DMS153 (cell line): Measurements from ENCODE around the gene UBE2E1.

Experiments used
- DNase-seq: peaks from one replicate; lab custom pipeline; 2025; lab: John Stamatoyannopoulos, UW

UBE2E1 gene

DNA sequence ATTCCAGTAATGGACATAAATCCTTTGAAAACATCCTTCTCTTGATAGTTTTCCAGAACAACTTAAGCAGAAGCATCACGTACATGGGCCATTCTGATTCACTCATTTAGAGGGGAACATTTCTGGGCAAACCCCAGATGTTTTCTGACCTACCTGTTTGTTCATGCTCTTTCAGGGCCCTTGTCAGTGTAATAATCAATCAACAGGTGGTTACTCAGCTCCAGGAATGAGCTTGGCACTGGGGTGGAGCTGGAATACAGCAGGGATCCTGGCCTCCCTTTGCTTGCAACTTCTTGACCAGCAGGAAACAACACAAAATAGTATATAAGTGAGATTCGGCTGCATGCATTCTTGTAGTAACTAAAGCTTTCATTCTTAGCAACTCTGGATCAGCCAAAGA, 9.2 kb upstream of the UBE2E1 start:
- no peak for DNase-seq

DNA sequence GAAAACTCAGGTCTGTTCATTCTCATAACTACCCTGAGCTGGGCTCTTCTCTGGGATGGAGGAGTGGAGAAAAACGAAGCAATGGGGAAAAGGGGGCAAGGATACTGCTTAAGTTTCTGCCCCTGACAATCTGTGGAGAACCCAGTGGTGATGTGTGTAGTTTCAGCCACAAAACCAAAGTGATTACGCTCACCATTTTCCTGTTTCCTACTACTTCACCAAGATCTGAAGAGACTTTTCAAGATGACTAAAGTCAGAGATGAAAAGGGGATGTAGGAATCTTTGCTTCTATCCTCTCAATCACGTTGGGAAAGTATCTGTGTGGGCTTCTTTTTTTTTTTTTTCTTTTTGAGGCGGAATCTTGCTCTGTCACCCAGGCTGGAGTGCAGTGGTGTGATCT, 8.3 kb upstream of the UBE2E1 start:
- DNase-seq: no peak

DNA sequence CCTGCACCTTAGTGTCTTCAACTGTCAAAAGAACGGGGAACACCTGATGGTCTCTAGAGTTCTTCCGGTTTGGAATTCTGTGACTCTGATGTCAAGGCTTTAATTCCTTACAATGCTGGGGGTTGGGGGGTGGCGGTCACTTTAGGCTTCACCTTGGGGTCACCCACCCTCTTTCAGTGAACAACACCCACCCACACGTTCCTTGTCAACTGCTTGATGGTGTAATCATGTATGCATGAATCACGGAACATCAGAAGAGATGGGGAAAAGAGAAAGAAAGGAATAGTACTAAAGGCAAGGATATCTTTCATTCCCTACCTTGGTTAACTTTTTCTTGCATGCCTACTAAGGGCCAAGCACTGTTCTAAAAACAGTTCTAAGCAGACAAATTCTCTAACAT, 7.3 kb upstream of the UBE2E1 start:
- no peak for DNase-seq

DNA sequence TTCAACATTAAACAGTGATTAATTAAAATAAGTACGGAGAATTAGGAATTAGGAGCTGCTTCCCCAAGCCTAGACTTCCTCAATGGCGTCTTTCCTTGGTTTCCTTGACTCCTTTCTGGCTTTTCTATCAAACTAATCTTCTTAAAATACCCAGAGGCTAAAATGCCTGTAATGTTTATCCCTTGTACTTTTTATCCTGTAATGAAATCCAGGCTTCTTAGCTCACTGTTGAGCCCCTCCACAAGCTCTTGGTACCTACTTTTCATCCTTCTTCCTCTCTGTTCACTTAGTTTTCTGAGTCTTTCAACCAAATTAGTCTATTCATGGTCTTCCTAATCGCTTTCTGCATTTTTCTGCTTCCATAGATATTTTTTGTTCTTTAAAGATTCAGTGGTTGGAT, 6.9 kb upstream of the UBE2E1 start:
- no peak for DNase-seq

DNA sequence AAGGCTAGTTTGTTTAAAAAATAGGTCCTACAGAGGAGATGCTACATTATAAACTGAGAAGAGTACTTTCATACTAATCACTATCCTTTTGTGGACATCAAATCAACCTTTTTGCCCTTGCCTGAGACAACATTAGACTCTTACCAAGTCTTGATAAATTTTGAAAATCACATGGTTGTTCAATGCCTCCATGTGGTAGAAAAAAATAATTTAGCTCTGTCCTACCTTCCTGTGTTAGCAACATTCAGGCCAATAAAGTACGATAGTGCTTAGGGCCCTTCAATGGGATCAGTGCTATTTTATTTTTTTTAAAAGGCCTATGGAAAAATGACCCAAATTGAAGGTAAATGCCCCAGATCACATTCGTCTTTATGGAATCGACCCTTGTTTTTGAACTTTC, 5.0 kb upstream of the UBE2E1 start:
- no peak for DNase-seq

DNA sequence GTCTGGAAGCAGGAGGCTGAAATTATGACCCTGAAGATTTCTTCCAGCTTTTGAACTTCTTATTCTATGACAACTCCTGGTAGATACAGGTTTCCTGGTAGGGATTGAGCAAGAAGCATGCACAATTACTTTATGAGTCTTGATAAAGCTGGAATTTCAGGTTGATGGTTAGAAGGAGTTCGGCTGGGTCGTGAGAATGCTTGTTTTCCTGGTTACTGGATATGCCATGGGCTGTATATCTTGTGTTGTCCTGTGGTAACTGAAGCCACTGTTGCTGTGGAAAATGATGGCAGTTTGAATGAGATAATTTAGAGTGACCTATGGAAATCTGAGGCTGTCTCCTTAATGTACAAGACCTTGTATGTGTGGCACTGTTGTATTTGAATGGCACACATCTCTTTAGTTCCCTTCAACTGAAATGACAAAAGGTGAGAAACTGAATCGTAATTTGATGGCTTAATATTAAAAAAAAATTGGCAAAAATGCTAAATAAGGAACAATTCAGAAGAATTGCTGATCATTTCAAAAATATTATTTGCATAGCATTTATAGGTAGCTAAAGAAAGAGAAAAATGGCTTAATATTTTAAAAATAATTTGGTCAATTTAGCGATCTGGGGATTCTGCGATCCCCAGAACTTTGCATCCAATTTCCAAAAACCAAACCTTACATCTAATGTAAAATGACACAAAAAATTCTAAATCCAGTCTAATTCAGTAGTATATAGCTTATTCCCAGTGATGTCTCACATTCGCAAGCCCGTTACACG, 1.1 kb upstream of the UBE2E1 start:
- DNase-seq: no peak

DNA sequence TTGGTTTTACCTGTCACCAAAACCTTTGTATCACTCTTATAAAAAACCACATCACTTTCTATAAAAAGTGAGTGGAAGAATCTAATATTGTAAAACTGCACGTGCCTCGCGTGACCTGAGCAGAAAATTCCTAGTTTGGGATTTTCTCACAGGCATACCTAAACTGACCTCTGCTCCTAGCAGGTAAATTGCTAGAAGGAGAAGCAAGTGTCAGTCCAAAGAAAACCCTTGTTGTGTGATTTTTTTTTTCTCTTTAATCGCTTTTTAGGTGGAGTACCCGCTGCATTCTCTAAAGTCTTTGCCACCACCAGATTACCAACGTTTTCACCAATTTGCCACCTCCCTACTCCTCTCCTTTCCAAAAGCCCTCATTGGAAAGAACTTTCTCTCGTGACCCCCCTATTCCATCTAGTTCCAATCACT, 534 bp upstream of the UBE2E1 start:
- DNase-seq: no peak

DNA sequence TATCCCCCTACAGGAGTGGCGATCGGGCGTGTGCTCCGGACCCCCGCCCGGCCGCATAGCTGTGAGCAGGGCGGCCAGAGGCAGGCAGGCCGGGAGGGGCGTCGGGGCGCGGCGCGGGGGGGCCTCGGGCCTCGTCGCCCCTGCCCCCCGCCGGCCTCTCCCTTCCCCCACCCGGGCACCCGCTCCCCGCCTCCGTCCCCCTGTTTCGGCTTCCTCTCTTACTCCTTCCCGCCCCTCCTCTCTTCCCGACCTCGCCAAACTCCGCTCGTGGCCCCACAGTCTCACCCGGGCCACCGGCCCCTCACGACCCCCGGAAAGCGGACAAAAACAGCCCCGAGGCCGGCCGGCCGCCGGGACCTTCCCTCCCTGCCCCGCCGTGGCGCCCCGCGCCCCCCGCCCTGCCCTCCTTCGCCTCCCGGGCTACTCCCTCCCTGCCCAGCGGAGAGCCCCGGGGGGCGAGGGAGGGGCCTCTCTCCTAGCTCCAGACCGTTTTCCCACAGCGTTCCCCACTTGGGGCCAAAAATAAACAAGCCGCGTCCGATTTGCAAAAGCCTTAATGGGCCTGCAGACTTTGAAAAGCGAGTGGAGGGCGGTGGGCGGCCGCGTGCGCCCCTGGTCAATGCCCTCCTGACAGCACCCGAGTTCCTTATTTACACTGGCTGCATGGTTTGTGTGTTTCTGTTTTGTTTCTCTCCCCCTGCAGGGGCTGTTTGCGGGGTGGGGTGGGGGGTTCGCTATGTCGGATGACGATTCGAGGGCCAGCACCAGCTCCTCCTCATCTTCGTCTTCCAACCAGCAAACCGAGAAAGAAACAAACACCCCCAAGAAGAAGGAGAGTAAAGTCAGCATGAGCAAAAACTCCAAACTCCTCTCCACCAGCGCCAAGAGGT, 1.0 kb downstream of the UBE2E1 start:
- no peak for DNase-seq

DNA sequence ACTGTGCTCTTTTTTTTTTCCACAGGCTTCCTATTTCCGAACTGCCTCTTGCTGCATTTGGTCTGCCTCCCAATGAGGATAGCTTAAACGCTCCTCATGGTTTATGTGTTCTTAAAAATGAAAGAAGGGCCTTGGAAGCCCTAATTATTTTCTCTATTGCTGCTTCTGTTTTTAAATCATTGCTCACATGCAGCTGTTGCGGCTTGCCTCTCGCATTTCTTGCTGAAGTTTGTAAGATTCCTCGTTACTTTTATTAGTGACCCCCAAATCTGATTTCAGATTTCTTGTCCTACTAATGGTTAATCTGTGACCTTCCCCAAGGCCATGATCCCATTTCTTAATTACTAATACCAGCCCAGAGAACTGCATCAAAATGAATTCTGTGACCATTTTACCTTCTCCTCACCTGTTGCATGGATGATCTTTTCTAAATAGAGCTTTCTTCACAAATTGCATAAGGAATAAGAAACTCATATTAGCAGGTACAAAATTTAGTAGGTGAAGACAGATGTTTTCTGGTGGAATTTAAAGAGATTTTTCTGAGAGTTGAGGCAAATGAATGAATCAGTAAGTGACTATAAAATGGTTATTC, 1.8 kb downstream of the UBE2E1 start:
- DNase-seq: no peak

DNA sequence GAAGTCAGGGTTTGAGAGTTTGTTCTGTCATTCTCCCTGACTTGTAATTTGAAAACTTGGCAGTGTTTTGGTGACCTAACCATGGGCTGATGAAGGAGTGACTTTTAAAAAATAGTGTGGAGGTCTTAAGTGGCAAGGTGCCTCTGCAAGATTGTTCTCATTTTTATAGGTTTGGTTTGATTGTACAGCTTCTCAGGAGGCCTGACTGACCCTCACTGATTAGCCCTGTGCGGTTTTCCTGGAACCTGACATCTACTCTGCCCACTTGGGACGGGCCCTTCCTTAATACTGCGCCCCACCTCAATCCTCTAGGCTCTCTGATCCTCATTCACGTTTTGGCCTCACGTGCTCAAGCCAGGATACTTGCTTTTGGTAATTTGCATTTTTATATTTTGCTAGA, 2.8 kb downstream of the UBE2E1 start:
- DNase-seq: no peak

DNA sequence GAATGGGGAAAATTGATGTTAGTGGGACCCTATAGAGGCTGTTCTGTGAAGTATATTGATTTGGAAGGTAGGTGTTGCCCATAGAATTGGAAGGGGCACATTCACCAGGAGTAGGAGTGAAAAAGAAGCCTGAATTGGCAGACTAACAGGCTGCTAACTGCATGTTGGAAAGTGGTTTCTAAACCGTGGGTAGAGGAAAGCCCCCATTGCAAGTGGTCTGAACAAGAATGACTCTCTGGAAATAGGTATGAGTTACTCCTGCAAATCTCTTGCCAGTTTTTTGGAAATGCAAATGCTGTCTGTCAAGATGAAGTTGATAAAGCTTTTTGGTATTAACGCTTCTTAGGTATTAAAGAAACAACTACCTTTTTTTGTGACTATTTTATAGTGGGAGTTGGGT, 3.5 kb downstream of the UBE2E1 start:
- no peak for DNase-seq

DNA sequence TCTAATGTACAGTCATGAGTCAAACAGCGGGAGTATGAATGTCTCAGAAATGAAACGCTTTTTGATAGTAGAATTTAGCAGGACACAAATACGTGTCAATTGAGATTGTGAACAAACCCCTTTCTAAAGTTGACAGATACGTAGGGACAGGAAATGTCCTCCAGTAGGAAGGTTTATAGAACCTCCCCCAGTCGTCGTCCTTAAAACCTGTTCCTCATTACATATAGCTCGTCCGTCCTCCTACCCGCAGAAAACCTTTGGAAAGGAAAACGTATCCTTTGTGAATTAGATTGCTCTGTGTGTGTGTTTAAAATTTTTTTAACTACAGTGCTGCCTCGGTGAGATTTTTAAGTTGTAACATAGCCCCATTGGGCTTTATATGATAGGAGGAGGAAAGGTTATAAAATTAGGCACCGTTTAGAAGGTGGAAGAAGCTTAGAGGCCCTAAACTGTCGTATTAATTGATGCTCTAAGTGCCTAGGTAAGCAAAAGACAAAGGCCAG, 4.1 kb downstream of the UBE2E1 start:
- no peak for DNase-seq

DNA sequence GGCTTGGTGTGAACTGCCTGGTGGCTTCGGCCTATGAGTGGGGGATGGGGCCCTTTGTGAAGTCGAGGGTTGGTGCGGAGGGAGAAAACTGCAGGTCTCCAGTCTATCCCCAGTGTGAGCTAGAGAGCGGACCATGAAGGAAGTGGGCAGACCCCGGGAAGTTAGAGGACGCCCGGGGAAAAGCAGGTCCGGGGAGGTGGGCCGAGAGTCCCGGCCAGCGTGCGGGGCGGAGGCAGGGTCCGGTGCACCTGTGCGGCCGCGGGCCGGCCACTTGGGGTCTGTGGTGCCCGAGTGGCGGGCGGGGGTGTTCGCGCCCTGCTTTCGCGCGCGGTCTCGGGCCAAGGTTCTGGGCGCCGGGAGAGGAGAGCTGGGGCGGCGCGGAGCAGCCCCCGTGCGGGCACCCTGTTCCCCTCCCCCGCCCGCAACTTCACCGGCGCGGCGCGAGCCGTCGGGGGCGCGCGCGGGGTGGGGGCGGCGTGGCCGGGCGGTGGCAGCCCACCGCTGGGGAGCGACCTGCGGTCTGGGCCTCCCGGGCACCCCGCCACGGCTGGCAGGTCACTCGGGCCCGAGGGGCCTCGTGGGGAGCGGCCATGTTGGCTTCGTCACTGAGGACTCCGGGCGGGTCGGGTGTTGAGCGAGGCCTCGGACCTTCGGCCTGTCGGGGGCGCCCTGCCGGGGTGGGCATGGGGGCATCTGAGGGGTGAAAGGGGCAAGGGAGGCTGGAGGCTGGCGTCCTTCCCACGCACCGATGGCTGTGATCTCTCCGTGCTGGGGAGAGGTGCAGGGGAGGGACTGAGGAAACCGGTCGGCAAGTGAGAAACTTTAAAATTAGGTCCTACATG, 4.8 kb downstream of the UBE2E1 start:
- DNase-seq: no peak

DNA sequence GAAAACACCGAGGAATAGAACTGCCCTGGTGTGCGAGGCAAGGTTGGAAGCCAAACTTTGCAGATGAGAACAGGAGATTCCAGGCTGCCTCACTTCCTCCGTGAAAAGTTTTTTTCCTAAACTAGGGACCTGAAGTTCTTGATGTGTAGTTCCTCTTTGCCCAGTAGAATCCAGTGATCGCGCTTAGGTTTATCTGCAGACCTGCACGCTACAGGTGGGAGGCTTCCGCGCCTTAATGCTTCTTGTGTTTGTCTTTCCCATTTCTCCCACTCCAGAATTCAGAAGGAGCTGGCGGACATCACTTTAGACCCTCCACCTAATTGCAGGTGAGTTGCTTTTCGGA, 5.4 kb downstream of the UBE2E1 start:
- DNase-seq: no peak

DNA sequence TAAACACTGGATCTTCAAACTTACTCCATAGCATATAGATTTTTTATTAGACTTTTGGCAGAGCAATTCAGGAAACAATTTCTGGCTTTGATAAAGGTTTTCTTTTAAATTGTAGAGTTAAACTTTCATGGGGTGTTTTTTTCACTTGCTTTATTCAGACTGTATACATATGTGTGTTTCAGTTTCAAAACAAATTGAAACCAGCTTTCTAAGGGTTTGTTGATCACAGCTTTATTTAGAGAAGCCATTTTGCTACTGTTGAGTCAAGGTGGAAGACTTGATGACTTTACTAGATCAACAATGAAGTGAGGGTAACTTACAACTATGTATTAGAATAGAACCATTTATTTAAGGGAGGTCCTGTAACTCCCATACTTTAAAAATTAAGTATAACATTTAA, 6.2 kb downstream of the UBE2E1 start:
- DNase-seq: no peak

DNA sequence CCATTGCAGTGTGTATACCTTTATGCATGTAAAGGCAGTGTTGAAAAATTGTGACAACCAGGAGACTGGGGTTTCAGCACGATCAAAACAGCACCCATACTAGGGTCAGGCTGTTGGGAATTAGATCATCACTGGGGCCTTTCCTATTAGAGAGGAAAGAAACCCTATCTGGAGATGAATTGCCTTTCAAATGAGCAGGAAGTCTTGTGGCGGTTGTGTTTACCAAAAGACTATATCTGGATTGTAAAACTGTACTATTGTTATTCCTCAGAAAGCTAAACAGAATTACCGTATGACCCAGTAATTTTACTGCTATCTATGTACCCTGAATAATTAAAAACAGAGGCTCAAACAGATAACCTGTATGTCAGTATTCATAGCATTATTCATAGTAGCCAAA, 10.1 kb downstream of the UBE2E1 start:
- no peak for DNase-seq

DNA sequence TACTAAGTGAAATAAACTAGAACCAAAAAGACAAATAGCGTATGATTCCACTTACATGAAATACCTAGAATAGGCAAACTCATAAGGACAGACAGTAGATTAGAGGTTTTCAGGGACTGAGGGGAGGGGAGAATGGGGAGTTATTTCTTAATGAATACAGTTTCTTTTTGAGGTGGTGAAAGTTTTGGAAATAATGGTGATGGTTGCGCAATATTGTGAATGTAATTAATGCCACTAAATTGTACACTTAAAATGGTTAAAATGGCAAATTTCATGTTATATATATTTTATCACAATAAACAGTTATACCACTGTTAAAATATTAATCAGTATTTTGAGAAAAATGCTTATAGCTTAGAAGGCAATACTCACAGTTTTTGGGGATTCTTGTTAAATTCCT, 11.0 kb downstream of the UBE2E1 start:
- no peak for DNase-seq

DNA sequence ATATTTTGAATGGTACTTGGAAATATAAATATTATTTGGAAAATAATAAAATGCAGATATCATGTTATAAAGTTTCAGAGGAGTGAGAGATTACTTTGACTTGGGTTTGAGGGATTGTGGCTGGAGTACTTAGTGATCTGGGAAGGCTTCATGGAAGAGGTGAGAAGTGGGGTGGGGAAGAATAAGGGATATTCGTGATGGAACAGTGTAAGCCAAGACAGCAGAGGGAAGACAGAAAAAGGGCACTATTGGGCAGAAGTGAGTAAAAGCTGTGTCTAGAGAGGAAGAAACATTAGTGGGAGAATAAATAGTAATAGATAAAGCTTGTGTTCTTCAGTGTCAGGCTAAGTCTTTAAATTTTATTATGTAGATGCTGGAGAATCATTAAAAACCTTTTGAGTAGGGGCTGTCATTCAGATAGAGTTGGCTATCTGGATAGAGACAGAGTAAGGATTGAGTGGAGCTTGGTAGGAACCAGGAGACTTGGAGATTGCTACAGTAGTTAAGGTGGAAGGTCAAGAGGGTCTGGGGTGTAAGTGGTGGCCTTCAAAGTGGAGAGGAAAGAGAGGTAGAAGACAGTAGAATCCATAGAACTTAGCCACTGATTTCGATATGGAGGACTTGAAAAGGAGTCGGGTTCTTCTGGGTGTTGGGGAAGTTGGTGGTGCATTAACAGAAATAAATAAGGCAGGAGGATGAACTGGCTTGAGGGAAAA, 11.9 kb downstream of the UBE2E1 start:
- DNase-seq: no peak

DNA sequence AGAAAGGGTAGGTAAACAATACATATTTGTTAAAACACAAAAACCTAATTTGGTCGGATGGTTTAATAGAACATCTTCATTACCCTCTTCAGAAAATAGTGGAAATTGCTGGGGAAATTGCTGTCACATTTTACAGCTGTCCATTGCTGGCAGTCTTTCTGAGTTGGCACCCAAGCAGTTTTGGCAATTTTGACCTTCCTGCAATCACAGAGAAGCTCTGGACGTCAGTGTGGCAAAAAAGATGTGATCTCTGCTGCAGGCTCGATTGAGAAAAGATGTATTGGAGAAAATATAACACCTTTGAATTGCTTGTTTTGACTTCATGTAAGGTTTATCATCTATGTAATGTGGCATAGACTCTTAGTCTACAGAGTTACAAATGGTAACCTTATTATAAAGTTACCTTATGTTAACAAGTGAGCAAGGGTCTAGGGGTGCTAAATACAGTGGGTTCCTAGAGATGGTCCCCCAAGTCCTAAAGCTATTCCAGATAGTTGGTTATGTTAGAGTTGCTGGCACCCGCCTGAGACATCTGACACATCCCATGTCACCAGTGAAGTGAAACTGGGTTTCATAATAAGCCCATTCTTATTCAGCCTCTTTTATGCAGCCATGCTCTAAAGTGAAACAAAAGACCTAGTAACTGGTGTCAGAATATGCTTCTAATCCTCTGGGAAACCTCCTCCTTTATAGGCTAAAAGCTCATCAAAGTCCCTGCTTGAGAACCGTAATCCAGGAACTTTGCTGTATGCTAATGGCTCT, 14.0 kb downstream of the UBE2E1 start:
- no peak for DNase-seq

DNA sequence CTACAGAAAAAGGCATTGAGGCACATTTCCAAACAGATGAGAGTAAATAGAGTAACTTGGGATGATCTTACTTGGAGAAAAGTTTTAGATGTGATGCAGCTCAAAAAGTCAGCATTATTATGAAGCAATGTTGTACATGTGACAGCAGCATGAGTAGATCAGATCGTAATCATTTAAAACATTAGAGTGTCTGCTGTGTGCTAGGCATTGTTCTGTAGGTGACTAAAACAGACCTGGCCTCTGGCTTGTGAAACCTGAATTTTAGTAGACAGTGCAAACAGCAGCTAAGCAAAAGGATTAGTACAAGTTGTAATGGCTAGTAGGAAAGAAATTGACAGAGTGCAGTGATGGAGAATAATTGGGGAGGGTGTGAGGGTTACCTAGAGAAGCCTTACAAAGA, 15.1 kb downstream of the UBE2E1 start:
- DNase-seq: no peak

DNA sequence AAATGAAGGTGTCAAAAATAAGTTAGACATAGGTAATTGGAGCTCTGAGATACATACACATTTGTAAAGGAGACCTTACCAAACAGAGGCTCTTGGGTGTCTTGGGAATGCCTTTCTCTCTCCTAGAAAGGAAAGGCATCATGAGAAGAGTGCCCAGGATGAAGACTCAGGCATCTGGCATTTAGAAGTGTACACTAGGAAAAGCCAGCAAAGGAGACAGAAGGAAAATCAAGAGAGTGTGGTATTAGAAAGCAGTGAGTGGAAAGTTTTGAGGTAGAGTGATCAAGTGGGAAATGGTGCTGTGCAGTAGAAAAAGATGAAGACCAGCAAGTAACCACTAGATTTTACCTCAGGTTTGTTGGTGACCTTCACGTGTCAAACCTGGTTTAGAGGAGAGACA, 16.1 kb downstream of the UBE2E1 start:
- no peak for DNase-seq
